Measurements from ENCODE around the gene ZNF385B.

- no peak for TF ChIP-seq CTCF (IDR thresholded peaks at IDR 0.05)
- no peak for TF ChIP-seq POLR2A (IDR thresholded peaks at IDR 0.05)
These were observed 299.7 kb downstream of the ZNF385B start for GRCh38 chr2:179561702-179562101.

All from Peyer's patch (tissue), 4 donors.